ENCODE data around the gene DRAM1. TPM values are rescaled to one million over a fixed set of nuclear protein-coding genes. Genes with fewer than 3 reads are reported as not detected.
"Not testable (repeated sequence)": the region's sequence is repeated elsewhere in the genome, so short reads cannot be mapped to it uniquely, and the experiment has no call there.

DRAM1 gene
- polyA plus RNA-seq, 1 donor = 3.5 TPM

- no peak for DNase-seq
Measured at GRCh38 chr12:101859664-101860607, 17.4 kb upstream of the DRAM1 start.

- DNase-seq = not testable (repeated sequence)
Measured at GRCh38 chr12:101861688-101862087, 15.7 kb upstream of the DRAM1 start.

GRCh38 chr12:101862245-101862644 is 15.1 kb upstream of the DRAM1 start:
- no peak for DNase-seq

- no peak for DNase-seq
Measured at GRCh38 chr12:101863981-101864380, 13.4 kb upstream of the DRAM1 start.

- no peak for DNase-seq
Measured at GRCh38 chr12:101866615-101867373, 10.6 kb upstream of the DRAM1 start.

GRCh38 chr12:101867619-101868018 is 9.8 kb upstream of the DRAM1 start:
- DNase-seq = not testable (repeated sequence)

- no peak for DNase-seq
Measured at GRCh38 chr12:101870925-101871324, 6.5 kb upstream of the DRAM1 start.

GRCh38 chr12:101875162-101875561 is 2.2 kb upstream of the DRAM1 start:
- DNase-seq = no peak

GRCh38 chr12:101876322-101876860 is 989 bp upstream of the DRAM1 start:
- no peak for DNase-seq

GRCh38 chr12:101877806-101878242 is 444 bp downstream of the DRAM1 start:
- DNase-seq = no peak

- DNase-seq = no peak
Measured at GRCh38 chr12:101878243-101878821, 952 bp downstream of the DRAM1 start.

GRCh38 chr12:101880769-101881168 is 3.4 kb downstream of the DRAM1 start:
- DNase-seq = no peak

- DNase-seq = no peak
Measured at GRCh38 chr12:101881228-101881627, 3.8 kb downstream of the DRAM1 start.

GRCh38 chr12:101884174-101884573 is 6.8 kb downstream of the DRAM1 start:
- no peak for DNase-seq

GRCh38 chr12:101884781-101885340 is 7.5 kb downstream of the DRAM1 start:
- not testable (repeated sequence) for DNase-seq

- no peak for DNase-seq
Measured at GRCh38 chr12:101885912-101886561, 8.7 kb downstream of the DRAM1 start.

- DNase-seq = no peak
Measured at GRCh38 chr12:101889211-101889752, 11.9 kb downstream of the DRAM1 start.

GRCh38 chr12:101891462-101891971 is 14.1 kb downstream of the DRAM1 start:
- DNase-seq = no peak

GRCh38 chr12:101892794-101893193 is 15.4 kb downstream of the DRAM1 start:
- DNase-seq = no peak

GRCh38 chr12:101901777-101902176 is 24.4 kb downstream of the DRAM1 start:
- no peak for DNase-seq

GRCh38 chr12:101902641-101903040 is 25.3 kb downstream of the DRAM1 start:
- DNase-seq = no peak

Measured in hindlimb muscle (tissue), 1 donor.